Astrocyte (in vitro differentiated cells and primary cell): ENCODE measurements around the gene MAP1LC3B. TPM values are rescaled to one million over a fixed set of nuclear protein-coding genes. Genes with fewer than 3 reads are reported as not detected.

ENCODE experiments used
- DNase-seq: peaks from one replicate; pipeline ENCODE4 v3.0.0-alpha.2; 2010; ENCODE audit warnings: low read depth
- FAIRE-seq: peaks from 2 replicates; lab custom pipeline; 2011; peaks lifted over from hg19 to GRCh38; lab: Jason Lieb, UNC
- H2AFZ ChIP-seq: 2 replicates; pipeline ENCODE4 v1.6.0; 2012; ENCODE audit warnings: low read depth, low read length, inconsistent platforms
- H3K27ac ChIP-seq: 2 replicates; pipeline ENCODE4 v1.5.1; 2011; ENCODE audit warnings: low read depth, low read length, inconsistent platforms
- H3K27me3 ChIP-seq: 2 replicates; pipeline ENCODE4 v1.6.0; 2011; ENCODE audit warnings: low read length, inconsistent platforms; ENCODE audit not compliant: insufficient read depth
- H3K36me3 ChIP-seq: 2 replicates; pipeline ENCODE4 v1.5.1; 2011; ENCODE audit warnings: low read length, inconsistent platforms; ENCODE audit not compliant: insufficient read depth
- H3K4me1 ChIP-seq: 2 replicates; pipeline ENCODE4 v1.5.1; 2011; ENCODE audit warnings: low read length, inconsistent platforms; ENCODE audit not compliant: insufficient read depth
- H3K4me2 ChIP-seq: 2 replicates; pipeline ENCODE4 v1.6.0; 2012; ENCODE audit warnings: low read length, inconsistent platforms
- H3K4me3 ChIP-seq: 2 replicates; pipeline ENCODE4 v1.5.1; 2011; ENCODE audit warnings: low read depth, mild to moderate bottlenecking, low read length, inconsistent platforms; ENCODE audit not compliant: insufficient read depth
- H3K79me2 ChIP-seq: 2 replicates; pipeline ENCODE4 v1.6.0; 2012; ENCODE audit warnings: mild to moderate bottlenecking, low read length, inconsistent platforms; ENCODE audit not compliant: insufficient read depth
- H3K9ac ChIP-seq: 2 replicates; pipeline ENCODE4 v1.6.0; 2012; ENCODE audit warnings: mild to moderate bottlenecking, low read length, inconsistent platforms
- H3K9me3 ChIP-seq: 2 replicates; pipeline ENCODE4 v1.5.1; 2012; ENCODE audit warnings: low read depth, mild to moderate bottlenecking, low read length, inconsistent platforms; ENCODE audit not compliant: insufficient read depth
- H4K20me1 ChIP-seq: 2 replicates; pipeline ENCODE4 v1.6.0; 2012; ENCODE audit warnings: low read length, inconsistent platforms; ENCODE audit not compliant: insufficient read depth
- H3K27ac Mint-ChIP-seq: one replicate; pipeline ENCODE4 v1.8.0; 2021; ENCODE audit warnings: mild to moderate bottlenecking, mixed read lengths; ENCODE audit not compliant: unreplicated experiment
- H3K27me3 Mint-ChIP-seq: one replicate; pipeline ENCODE4 v1.8.0; 2021; ENCODE audit warnings: low read depth, mixed read lengths; ENCODE audit not compliant: unreplicated experiment
- H3K36me3 Mint-ChIP-seq: one replicate; pipeline ENCODE4 v1.8.0; 2021; ENCODE audit warnings: low read depth, mixed read lengths; ENCODE audit not compliant: unreplicated experiment
- H3K4me1 Mint-ChIP-seq: one replicate; pipeline ENCODE4 v1.8.0; 2021; ENCODE audit warnings: low read depth, mixed read lengths; ENCODE audit not compliant: unreplicated experiment
- H3K4me3 Mint-ChIP-seq: one replicate; pipeline ENCODE4 v1.8.0; 2021; ENCODE audit warnings: mild to moderate bottlenecking, moderate library complexity, mixed read lengths; ENCODE audit not compliant: unreplicated experiment
- H3K9me3 Mint-ChIP-seq: one replicate; pipeline ENCODE4 v1.8.0; 2021; ENCODE audit warnings: mild to moderate bottlenecking, mixed read lengths; ENCODE audit not compliant: unreplicated experiment
- EZH2 ChIP-seq: IDR thresholded peaks from 2 replicates; pipeline ENCODE4 v1.6.1; 2012; ENCODE audit warnings: mild to moderate bottlenecking, low read length, inconsistent platforms; ENCODE audit not compliant: insufficient read depth
- total RNA-seq: library from RNA; stranded (reverse); gene quantifications from 2 replicates; pipeline ENCODE4 v1.2.1, GENCODE V29; 2021
- TF ChIP-seq, protein P1 (sequence below): IDR thresholded peaks from 2 replicates; pipeline ENCODE4 v1.5.1; 2011; ENCODE audit warnings: low read depth, mild to moderate bottlenecking, inconsistent platforms, low read length, moderate library complexity; ENCODE audit not compliant: insufficient read depth

MAP1LC3B gene
- total RNA-seq, 1 donor from 2014 or later, result 221 TPM

DNA sequence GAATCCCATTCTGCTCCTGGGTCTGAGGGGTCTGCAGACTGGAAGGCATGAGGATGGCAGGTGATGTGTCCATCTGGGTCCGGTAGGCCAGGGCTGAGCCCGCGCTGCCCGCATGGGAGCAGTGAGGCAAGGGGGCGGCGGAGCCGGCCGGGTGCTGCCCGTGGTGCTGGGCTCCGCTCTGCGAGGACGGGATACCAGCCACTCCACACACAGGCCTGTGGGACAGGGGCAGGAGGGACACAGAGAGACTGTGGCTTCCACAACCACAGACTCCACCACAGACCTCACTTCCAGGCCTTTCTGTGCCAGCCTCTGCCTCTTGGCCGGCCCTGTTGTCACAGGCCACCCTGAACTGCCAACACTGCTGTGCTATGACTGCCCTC, 25.4 kb downstream of the MAP1LC3B start:
- H3K27me3 Mint-ChIP-seq, result no peaks in the 10 kb centered on the region
- peaks cover 17% of the 10 kb centered on the region for H3K36me3 ChIP-seq
- no peak overlapping the region for H3K27ac Mint-ChIP-seq

DNA sequence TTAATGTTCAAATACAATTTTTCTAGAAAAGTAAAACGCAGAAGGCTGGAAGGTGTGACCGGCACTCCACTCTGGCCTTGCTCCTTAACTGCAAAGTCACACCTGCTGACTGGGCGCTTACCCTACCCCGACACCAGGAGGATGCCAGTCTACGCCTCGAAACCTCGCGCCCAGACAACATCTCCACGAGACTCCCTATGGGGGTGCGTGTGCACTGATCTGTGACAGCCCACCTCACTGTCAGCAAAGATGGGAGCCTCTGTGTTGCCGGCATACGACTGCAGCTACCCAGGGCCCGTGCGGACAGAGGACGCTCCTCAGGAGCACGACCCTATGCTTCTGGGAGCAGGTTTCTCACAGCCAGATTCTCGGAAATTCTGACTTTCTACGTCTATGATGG, 26.1 kb downstream of the MAP1LC3B start:
- H3K27me3 Mint-ChIP-seq, result no peaks in the 10 kb centered on the region
- Histone ChIP-seq H3K36me3 (peaks cover 21% of the 10 kb centered on the region), H3K27ac (no peak overlapping the region), H3K27me3 (no peaks in the 10 kb centered on the region), H2AFZ (no peak overlapping the region), H3K9me3 (no peaks in the 10 kb centered on the region), H3K4me3 (no peak overlapping the region), H4K20me1 (peaks cover 28% of the 10 kb centered on the region), H3K4me2 (no peak overlapping the region), H3K9ac (no peak overlapping the region), H3K4me1 (no peaks in the 10 kb centered on the region), H3K79me2 (no peaks in the 10 kb centered on the region)
- TF ChIP-seq EZH2, result no peak
- TF ChIP-seq, protein P1, sequence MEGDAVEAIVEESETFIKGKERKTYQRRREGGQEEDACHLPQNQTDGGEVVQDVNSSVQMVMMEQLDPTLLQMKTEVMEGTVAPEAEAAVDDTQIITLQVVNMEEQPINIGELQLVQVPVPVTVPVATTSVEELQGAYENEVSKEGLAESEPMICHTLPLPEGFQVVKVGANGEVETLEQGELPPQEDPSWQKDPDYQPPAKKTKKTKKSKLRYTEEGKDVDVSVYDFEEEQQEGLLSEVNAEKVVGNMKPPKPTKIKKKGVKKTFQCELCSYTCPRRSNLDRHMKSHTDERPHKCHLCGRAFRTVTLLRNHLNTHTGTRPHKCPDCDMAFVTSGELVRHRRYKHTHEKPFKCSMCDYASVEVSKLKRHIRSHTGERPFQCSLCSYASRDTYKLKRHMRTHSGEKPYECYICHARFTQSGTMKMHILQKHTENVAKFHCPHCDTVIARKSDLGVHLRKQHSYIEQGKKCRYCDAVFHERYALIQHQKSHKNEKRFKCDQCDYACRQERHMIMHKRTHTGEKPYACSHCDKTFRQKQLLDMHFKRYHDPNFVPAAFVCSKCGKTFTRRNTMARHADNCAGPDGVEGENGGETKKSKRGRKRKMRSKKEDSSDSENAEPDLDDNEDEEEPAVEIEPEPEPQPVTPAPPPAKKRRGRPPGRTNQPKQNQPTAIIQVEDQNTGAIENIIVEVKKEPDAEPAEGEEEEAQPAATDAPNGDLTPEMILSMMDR, result no peak
- FAIRE-seq, result no peak
- H3K9me3 Mint-ChIP-seq, result peaks cover 2% of the 10 kb centered on the region
- no peak for DNase-seq
- H3K4me3 Mint-ChIP-seq, result no peak overlapping the region
- H3K27ac Mint-ChIP-seq, result no peak overlapping the region
- peaks cover 16% of the 10 kb centered on the region for H3K36me3 Mint-ChIP-seq
- H3K4me1 Mint-ChIP-seq, result no peaks in the 10 kb centered on the region

More for the DNA sequence above, 25.4 kb downstream of the MAP1LC3B start:
- Mint-ChIP-seq H3K4me3 (no peak overlapping the region), H3K9me3 (peaks cover 2% of the 10 kb centered on the region), H3K4me1 (no peaks in the 10 kb centered on the region), H3K36me3 (peaks cover 19% of the 10 kb centered on the region)
- Histone ChIP-seq H3K4me3 (no peak overlapping the region), H3K79me2 (no peaks in the 10 kb centered on the region), H3K4me1 (no peaks in the 10 kb centered on the region), H3K27ac (no peak overlapping the region), H4K20me1 (peaks cover 24% of the 10 kb centered on the region), H3K4me2 (no peak overlapping the region), H3K9me3 (no peaks in the 10 kb centered on the region), H3K9ac (no peak overlapping the region), H3K27me3 (no peaks in the 10 kb centered on the region), H2AFZ (no peak overlapping the region)
- FAIRE-seq, result no peak
- TF ChIP-seq, protein P1, result no peak
- no peak for TF ChIP-seq EZH2
- DNase-seq, result no peak

DNA sequence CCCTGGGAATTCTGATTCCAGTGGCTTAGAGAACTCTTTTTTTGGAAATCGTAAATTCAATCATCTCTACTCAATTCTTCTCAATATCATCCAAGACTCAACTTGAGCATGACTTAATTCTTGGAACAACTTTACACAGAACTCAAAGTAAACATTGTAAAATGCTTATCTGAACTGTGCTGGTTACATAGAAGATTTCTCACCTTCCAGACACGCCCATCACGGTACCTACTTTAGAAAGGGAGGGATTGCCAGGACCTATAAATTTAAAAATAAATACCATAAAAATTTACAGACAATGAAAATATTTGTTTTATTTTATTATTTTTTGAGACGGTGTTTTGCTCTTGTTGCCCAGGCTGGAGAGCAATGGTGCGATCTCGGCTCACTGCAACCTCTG, 26.5 kb downstream of the MAP1LC3B start:
- no peaks in the 10 kb centered on the region for H3K27me3 Mint-ChIP-seq
- H3K4me3 Mint-ChIP-seq, result no peak overlapping the region
- no peaks in the 10 kb centered on the region for H3K9me3 ChIP-seq
- H3K9ac ChIP-seq, result no peak overlapping the region
- H3K79me2 ChIP-seq, result no peaks in the 10 kb centered on the region
- no peak overlapping the region for H3K4me2 ChIP-seq
- H3K4me1 ChIP-seq, result no peaks in the 10 kb centered on the region
- peaks cover 2% of the 10 kb centered on the region for H3K9me3 Mint-ChIP-seq
- peaks cover 23% of the 10 kb centered on the region for H3K36me3 ChIP-seq
- DNase-seq (no peak), FAIRE-seq (no peak)
- no peaks in the 10 kb centered on the region for H3K4me1 Mint-ChIP-seq
- peaks cover 31% of the 10 kb centered on the region for H4K20me1 ChIP-seq
- TF ChIP-seq, protein P1, result no peak
- no peak for TF ChIP-seq EZH2
- H3K27ac ChIP-seq, result no peak overlapping the region
- H2AFZ ChIP-seq, result no peak overlapping the region
- no peak overlapping the region for H3K4me3 ChIP-seq
- H3K27ac Mint-ChIP-seq, result no peak overlapping the region
- H3K27me3 ChIP-seq, result no peaks in the 10 kb centered on the region
- peaks cover 17% of the 10 kb centered on the region for H3K36me3 Mint-ChIP-seq
